Measurements from ENCODE around the gene TOM1.

DNA sequence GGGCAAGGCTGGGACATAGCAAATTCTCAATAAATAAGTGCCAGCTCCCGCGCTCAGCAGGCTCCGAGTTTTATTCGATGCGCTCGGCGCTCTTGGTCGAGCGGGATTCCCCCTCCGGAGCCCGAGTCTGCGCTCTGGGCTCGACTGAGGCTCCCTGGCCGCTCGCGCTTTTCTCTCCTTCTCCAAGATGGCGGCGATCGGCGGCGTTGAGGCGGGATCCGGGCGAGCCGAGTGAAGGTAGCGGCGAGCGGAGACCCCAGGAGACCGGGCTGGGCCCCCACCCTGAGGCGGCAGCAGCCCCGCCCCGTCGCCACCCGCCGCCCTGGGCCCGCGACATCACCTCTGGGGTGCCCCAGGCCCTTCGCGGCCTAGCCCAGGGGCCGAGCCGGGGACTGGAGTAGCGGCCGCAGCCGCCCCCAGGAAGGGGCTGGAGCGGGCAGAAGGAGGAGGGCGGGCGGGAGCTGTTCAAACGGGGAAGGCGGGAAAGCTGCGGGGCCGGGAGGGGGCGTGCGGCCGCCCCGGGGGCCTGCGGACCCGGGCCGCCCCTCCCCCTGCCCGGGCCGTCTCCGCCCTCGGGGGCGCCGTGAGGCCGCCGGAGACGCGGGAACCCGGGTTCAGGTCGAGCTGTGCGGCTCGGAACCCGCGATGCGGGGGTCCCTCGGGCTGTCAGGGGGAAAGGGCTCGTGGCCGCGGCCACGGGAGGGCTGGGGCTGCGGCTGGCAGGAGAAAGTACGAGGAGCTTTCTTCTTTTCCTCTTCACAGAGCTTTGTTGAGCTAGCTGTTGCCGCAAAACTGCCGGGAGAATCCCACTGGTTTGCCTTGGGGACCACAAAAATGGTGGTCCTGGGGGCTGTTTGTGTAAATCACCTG, 42.1 kb upstream of the TOM1 start, which contains the start of gene HMGXB4:
- TF ChIP-seq, protein P1, sequence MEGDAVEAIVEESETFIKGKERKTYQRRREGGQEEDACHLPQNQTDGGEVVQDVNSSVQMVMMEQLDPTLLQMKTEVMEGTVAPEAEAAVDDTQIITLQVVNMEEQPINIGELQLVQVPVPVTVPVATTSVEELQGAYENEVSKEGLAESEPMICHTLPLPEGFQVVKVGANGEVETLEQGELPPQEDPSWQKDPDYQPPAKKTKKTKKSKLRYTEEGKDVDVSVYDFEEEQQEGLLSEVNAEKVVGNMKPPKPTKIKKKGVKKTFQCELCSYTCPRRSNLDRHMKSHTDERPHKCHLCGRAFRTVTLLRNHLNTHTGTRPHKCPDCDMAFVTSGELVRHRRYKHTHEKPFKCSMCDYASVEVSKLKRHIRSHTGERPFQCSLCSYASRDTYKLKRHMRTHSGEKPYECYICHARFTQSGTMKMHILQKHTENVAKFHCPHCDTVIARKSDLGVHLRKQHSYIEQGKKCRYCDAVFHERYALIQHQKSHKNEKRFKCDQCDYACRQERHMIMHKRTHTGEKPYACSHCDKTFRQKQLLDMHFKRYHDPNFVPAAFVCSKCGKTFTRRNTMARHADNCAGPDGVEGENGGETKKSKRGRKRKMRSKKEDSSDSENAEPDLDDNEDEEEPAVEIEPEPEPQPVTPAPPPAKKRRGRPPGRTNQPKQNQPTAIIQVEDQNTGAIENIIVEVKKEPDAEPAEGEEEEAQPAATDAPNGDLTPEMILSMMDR (IDR thresholded peaks at IDR 0.05) = no peak
- no peak for TF ChIP-seq POLR2A (IDR thresholded peaks at IDR 0.05)
